ENCODE measurements around the gene LLCFC1. TPM values are rescaled to one million over a fixed set of nuclear protein-coding genes. Genes with fewer than 3 reads are reported as not detected.
"Not testable (repeated sequence)": the region's sequence is repeated elsewhere in the genome, so short reads cannot be mapped to it uniquely, and the experiment has no call there.

The LLCFC1 gene
- total RNA-seq, 1 experiment from 2014 or later, result not detected

- no peak for DNase-seq (ENCODE audit: low spot score)
These were observed 3.5 kb downstream of the LLCFC1 start for GRCh38 chr7:142942746-142943145.

GRCh38 chr7:142943706-142944268 lies 4.5 kb downstream of the LLCFC1 start:
- DNase-seq (ENCODE audit: low spot score), result no peak

- DNase-seq (ENCODE audit: low spot score), result no peak
These were observed 5.7 kb downstream of the LLCFC1 start for GRCh38 chr7:142945001-142945400.

GRCh38 chr7:142948603-142949002 lies 9.3 kb downstream of the LLCFC1 start:
- DNase-seq (ENCODE audit: low spot score), result no peak

- DNase-seq (ENCODE audit: low spot score), result no peak
These were observed 11.0 kb downstream of the LLCFC1 start for GRCh38 chr7:142950235-142950634.

GRCh38 chr7:142954680-142955268 lies 15.5 kb downstream of the LLCFC1 start:
- DNase-seq (ENCODE audit: low spot score), result no peak

GRCh38 chr7:142956951-142957623 lies 17.8 kb downstream of the LLCFC1 start:
- peak; percentile 63 for DNase-seq (ENCODE audit: low spot score)

GRCh38 chr7:142957723-142958122 lies 18.4 kb downstream of the LLCFC1 start:
- DNase-seq (ENCODE audit: low spot score), result no peak

GRCh38 chr7:142959202-142959601 lies 19.9 kb downstream of the LLCFC1 start:
- no peak for DNase-seq (ENCODE audit: low spot score)

GRCh38 chr7:142960955-142961512 lies 21.8 kb downstream of the LLCFC1 start:
- no peak for DNase-seq (ENCODE audit: low spot score)

- DNase-seq (ENCODE audit: low spot score), result no peak
These were observed 22.3 kb downstream of the LLCFC1 start for GRCh38 chr7:142961595-142961972.

- DNase-seq (ENCODE audit: low spot score), result no peak
These were observed 23.0 kb downstream of the LLCFC1 start, which contains the start of gene KEL for GRCh38 chr7:142961973-142962926. TSS of gene KEL (minus strand) at chr7:142962363. CDS start at chr7:142962206, 157 bp downstream.

GRCh38 chr7:142962991-142963390 lies 23.7 kb downstream of the LLCFC1 start:
- no peak for DNase-seq (ENCODE audit: low spot score)

- DNase-seq (ENCODE audit: low spot score), result no peak
These were observed 24.7 kb downstream of the LLCFC1 start for GRCh38 chr7:142963993-142964392.

GRCh38 chr7:142964502-142965246 lies 25.4 kb downstream of the LLCFC1 start:
- DNase-seq (ENCODE audit: low spot score), result no peak

- DNase-seq (ENCODE audit: low spot score), result no peak
These were observed 28.9 kb downstream of the LLCFC1 start for GRCh38 chr7:142968229-142968628.

- no peak for DNase-seq (ENCODE audit: low spot score)
These were observed 29.9 kb downstream of the LLCFC1 start for GRCh38 chr7:142969183-142969582.

GRCh38 chr7:142974626-142975025 lies 35.3 kb downstream of the LLCFC1 start:
- DNase-seq (ENCODE audit: low spot score), result no peak

GRCh38 chr7:142978402-142978801 lies 39.1 kb downstream of the LLCFC1 start:
- not testable (repeated sequence) for DNase-seq (ENCODE audit: low spot score)

- no peak for DNase-seq (ENCODE audit: low spot score)
These were observed 44.5 kb downstream of the LLCFC1 start for GRCh38 chr7:142983825-142984224.

GRCh38 chr7:142984297-142984696 lies 45.0 kb downstream of the LLCFC1 start:
- DNase-seq (ENCODE audit: low spot score), result no peak
